Stimulated activated CD4-positive, alpha-beta T cell treated with anti-CD3 and anti-CD28 coated beads, Interleukin-12 subunit alpha, Interleukin-12 subunit beta, amount 100 ng/mL, for 24 hours (primary cell): Measurements from ENCODE around the gene PRR7.
"Not testable (repeated sequence)": the region's sequence is repeated elsewhere in the genome, so short reads cannot be mapped to it uniquely, and the experiment has no call there.

Experiments
- DNase-seq, 2 experiments: peaks; one replicate each; pipeline ENCODE4 v3.0.0-alpha.2; 2020; ENCODE audit warnings: low read depth in 2 of 2

The PRR7 gene

DNA sequence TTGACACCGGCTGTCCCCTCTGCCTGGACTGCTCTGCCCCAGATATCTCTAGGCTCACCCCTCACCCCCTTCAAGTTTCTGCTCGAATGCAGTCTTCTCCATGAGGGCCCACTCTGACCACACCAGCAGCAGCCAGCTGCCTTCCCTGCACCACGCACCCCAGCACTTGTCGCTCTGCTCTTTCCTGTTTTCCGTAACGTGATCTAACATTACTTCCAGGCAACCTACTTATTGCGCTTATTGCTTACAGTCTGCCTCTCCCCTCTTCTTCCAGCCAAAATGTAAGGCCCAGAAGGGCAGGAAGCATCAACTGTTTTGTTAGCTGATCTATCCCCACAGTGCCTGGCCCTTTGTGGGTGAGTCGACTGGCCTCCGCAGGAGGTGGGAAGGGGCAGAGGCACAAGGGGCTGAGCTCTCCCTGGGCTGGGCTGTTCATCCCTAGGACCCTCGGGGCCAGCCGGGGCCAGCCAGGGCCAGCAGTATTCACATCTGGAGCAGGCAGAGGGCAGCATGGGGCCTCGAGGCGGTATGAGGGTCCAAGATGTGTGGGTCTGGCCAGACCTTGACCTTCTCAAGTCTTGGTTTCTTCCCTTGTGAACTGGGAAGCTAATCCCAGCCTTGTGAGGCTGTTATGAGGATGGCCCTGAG is 38.4 kb downstream of the PRR7 start:
- no peak for DNase-seq

GRCh38 chr5:177485753-177486152 is 39.1 kb downstream of the PRR7 start:
- DNase-seq: not testable (repeated sequence)

- no peak for DNase-seq
Observed at GRCh38 chr5:177486256-177486655, 39.6 kb downstream of the PRR7 start.

DNA sequence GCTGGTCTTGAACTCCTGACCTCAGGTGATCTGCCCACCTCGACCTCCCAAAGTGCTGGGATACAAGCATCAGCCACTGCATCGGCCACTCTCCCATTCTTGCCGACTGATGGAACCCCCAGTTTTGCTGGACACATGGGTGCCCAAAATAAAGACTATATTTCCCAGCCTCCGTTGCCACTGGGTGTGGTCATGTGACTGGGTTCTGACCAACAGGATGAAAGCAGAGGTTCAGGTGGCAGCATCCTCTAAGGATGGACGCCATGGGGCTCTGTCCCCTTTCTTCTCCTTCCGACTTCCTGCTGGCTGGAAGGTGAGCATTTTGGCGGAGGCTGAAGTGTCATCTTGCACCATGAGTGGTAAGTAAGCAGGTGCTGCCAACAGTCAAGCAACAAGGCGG is 40.5 kb downstream of the PRR7 start:
- no peak for DNase-seq

GRCh38 chr5:177487975-177488374 is 41.4 kb downstream of the PRR7 start:
- DNase-seq: no peak

GRCh38 chr5:177489119-177489716 is 42.6 kb downstream of the PRR7 start:
- DNase-seq: no peak

GRCh38 chr5:177490311-177490991 is 43.8 kb downstream of the PRR7 start:
- DNase-seq: no peak

DNA sequence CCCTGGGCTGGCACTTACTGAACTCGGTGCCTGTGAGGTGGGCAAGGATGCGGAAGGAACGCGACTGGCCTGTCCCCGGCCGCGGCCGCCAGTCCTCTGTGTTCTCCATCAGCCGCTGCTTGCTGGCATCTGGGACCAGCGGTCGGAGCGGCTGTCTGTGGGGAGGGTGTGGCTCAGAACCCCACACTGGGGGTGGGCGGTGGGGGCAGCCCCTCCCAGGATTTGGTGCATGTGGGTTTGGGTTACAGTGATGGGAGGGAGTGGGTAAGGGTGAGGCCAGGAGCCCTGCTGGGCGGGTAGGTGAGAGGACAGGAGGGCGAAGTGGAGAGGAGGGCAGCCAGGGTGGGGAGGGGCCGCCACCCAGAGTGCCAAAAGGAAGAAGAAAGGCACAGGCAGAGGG is 44.4 kb downstream of the PRR7 start:
- DNase-seq: no peak

DNA sequence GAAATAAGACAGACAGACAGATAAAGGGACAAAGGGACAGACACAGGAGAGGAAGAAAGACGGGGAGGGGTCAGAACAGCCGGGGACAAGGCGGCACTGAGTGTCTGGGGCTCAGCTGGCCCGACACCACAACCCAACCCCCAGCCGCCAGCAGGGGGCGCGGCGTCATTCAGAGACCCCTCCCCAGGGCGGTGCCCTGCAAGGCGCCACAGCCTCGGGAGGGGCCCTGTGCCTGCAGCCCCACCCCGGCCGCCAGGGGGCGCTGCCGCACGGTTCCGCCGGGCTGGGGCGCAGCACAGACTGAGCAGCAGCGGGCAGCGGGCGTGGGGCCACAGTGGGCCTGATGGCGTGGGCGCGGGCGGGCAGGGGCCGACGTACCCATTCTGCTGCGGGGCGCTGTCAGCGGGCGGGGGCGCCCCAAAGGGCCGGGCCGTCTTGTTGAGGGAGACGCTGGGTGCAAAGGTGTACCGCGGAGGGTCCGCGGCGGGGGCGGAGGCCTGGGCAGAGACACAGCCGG is 44.9 kb downstream of the PRR7 start:
- no peak for DNase-seq

- no peak for DNase-seq
Observed at GRCh38 chr5:177491983-177492746, 45.6 kb downstream of the PRR7 start.

DNA sequence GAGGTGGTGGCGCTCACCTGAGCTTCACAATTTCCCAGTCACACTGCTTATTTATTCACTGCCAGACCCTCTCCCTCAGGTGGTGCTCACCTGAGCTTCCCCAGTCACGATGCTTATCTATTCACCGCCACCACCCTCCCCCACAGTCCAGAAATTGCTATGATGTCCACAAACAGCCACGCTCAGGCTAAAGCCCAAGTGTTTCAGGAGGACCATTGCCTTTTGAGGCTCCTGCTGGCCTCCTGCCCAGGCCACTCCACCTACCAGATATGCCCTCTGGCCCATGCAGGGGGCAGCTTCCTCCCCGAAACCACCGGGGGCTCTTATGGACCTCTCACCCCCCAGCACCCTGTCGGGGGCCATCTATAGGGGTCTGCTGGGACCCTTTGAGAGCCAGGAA is 46.2 kb downstream of the PRR7 start:
- no peak for DNase-seq

- DNase-seq: no peak
Observed at GRCh38 chr5:177493795-177494345, 47.3 kb downstream of the PRR7 start.

DNA sequence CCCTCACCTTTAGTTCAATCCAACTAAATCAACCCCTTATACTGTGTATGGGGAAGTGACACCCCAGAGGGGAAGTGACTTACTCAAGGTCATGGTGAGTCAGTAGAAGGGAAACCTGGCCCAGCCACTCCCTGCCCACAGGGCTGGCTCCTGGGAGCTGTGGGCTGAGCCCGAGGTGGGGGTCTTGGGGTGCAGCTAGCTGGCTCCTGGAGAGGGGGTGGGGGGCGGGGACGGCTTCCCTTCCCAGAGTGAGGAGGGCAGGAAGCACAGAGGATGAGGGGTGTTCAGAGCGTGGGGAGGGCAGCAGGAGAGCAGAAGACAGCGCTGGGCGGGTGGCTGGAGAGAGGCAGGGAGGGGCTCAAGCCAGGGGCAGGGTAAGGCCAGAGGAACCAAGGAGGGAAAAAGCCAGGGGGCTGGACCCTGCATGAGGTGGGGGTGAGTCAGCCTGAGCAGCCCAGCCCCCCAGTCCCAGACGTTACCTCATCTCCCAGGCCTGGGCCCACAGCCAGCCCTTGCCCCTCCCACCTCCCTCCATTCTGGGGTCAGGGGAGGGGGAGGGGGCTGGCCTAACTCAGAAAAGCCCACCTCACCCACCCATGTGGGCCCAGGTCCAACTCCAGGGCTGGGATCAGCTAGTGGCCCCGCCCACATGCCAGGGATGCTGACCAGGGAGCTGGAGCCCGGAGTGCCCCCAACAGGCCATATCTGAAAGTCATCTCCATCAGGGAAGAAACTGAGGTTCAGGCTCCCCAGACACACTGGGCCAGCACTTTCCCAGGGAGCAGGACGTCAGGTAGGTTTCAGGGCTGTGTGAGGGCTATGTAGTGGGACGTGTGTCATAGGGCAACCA is 48.0 kb downstream of the PRR7 start:
- DNase-seq: no peak

- no peak for DNase-seq
Observed at GRCh38 chr5:177495243-177496060, 48.8 kb downstream of the PRR7 start.

DNA sequence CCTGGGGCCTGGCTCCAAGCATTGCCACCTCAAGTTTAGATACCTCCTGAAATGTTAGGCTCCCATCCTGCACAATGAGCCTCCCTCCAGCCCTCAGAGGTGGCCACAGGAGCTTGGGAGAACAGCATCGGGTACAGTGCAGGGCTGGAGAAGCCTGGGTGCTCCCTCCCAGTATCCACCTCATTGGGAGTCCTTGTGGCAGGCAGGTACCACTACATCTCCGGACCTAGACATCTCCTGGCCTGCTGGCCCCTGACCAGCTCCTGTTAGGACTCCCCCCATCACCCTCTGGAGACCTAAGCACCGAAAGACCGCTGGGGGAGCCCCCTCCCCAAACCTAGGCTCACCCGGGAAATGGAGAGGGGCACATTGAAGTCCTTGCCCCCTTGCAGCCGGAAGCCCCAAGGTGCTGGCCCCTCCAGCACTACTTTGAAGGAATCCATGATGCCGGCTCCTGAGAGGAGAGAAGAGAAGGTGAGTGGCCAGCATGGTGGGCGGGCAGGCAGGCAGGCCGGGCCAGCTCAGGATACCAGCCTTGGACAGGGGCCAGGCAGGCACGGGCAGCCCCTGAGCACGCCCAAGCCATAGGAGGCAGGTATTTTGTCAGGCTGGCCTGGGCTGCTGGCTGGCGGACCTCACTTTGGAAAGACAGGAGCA is 49.6 kb downstream of the PRR7 start:
- DNase-seq: no peak

DNA sequence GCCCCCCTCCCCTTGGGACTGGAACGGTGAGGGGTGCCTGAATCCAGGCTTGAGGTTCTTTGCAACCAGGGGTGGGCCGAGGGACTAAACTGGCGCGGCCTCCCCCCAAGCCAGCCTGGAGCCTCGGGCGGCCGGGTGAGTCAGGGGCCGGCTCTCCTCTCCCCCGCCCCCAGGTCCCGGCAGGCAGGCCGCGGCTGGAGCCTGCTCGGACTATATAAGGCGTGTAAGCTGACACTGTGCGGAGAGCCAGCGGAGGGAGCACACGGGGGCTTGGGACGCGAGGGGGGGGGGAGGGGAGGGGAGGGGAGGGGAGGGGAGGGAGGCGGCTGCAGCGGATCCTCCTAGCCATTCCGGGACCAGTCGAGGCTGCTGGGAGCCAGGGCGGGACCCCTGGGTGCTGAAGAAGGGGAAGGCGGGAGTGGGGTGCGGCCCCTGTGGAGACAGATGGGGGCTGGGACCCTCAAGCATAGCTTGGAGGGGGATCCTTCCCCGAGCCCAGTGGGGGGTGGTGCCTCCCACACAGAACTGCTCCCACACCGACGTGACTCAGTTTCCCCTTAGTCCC is 50.2 kb downstream of the PRR7 start:
- no peak for DNase-seq

GRCh38 chr5:177497292-177498012 is 50.8 kb downstream of the PRR7 start, which contains the start of gene PDLIM7:
Gene PDLIM7, minus strand, starts transcription at chr5:177497604. Its CDS starts 1,092 bp downstream, at chr5:177496512.
- DNase-seq: peak; percentile 86 to 97

GRCh38 chr5:177498013-177498787 is 51.6 kb downstream of the PRR7 start:
- DNase-seq: no peak
